GM04503 (cell line): ENCODE results near the gene FOXI1.

ENCODE experiments used
- DNase-seq: peaks from one replicate; pipeline ENCODE4 v3.0.0-alpha.2; 2012; ENCODE audit warnings: low read depth

FOXI1 gene

DNA sequence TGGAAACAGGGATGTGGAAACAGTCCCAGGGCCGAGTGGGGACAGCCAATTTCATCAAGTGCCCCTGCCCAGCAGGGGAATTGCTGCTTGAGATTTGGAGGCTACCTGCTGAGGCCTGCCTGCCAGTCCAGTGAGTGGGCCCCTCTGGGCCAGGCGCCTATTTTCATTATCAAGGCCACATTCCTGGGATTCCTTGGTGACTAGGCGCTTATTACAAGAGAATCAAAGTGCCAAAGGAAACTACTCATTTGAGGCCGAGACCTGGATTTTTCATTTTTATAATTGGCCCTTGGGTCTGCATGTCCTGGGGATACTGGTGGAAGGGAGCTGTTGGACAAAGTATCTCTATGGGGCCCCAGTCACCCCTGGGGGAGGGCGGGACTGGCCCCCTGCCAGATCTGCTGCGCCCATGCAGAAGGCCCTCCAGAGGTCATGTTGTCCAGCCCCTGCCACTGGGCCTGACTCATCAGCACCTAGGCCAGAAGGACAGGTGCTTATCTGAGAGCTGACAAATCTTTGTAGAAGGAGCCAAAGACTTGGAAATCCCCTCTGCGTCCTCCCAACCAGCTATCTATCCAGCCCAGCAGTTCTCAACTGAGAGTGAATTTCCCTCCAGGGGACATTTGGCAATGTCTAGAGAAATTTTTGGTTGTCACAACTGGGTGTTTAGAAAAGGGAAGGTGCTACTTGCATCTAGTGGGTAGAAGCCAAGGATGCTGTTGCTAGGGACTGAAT is 45.6 kb downstream of the FOXI1 start:
- peak; percentile 45 for DNase-seq

DNA sequence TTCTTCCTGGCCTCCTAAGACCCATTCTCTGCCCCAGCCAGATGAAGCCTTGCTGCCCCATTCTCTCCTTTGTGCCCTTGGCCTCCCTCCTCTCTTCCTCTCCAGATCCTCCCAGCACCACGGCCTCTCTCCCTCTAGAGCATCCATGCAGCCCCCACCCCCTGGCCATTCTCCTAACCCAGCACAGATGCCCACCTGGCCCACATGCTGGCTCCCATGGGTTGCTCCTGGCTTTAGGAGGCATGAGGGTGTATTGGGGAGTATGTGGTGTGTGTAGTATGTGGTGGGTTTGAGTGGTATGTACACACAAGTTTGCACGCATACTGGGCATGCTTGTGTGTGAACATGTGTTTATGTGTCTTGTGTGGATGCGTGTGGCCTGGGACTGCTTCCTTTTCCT is 47.1 kb downstream of the FOXI1 start:
- no peak for DNase-seq

DNA sequence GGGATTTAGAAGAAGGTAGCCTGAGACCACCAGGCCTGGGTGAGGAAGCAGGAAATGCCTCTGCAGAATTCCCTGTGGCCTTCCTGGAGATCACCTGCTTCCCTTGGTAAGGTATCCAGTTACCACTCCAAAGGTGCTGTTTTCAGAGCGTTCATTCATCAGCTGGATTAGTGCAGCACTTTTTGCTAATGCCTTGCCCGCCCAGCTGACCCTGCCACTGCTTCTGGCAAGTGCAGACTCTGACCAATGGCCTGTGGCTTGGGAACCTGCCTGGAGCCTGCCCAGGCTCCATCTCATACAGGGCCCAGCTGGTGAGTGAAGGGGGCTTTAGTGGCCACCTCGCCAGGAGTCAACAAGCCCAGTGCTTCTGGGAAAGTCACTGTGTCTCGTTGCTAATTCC is 48.6 kb downstream of the FOXI1 start:
- DNase-seq: no peak

DNA sequence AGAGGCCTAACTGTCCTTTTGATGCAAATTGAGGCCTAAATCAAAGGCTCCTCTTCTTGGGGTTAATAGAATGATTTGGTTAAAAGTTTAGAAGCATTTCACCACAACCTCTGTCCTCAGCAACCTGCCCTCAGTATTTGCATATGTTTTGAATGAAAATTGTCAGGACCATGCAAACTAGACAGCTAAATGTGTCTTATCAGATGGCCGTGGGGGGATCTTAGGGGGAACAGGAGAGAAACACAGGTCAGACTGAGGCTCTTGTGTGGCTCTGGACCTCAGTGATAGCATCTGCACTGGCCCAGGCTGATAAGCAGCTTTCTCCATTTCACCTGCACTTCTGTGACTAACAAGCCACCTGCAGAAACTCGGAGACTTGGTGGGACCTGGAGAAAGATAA is 49.0 kb downstream of the FOXI1 start:
- DNase-seq: no peak

DNA sequence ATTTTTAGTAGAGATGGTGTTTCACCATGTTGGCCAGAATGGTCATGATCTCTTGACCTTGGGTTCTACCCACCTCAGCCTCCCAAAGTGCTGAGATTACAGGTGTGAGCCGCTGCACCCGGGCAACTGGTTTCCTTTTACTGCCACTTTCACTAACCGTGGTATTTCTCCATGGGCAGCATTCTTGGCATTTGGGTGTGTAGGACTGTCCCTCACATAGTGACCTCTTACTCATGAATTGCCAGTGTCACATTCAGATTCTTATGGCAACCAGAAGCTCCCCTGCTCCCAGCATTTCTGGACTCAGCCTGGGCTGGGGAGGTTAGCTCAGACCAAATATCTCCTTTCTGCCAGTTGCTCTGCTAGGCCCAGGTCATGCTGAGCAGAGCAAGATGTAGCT is 50.1 kb downstream of the FOXI1 start:
- DNase-seq: no peak

DNA sequence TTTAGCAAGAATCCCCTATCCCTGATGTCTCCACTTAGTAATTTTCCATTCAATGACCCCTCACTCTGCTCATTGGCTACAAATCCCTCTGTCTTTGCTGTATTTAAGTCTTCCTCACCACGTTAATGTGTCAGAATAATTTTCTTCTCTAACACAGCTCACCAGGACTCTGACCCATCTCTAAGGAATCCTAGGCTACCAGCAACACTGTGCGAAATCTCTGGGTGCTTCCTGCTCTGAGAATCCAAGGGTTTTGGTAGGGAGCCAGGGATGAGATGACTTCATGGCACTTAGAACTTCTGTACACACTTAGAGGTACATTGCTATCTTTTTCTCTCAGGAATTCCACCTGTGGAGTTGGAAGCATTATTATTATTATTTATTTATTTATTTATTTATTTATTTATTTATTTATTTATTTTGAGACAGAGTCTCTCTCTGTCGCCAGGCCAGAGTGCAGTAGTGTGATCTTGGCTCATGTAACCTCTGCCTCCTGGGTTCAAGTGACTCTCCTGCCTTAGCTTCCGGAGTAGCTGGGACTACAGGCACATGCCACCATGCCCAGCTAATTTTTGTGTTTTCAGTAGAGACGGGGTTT is 53.5 kb downstream of the FOXI1 start:
- DNase-seq: peak; percentile 80
